Activated naive CD8-positive, alpha-beta T cell treated with anti-CD3 and anti-CD28 coated beads, Interleukin-2, amount 10 ng/mL, durations not matched to agents 7 days and 5 days (primary cell): ENCODE data around the gene NPBWR2. TPM values are rescaled to one million over a fixed set of nuclear protein-coding genes. Genes with fewer than 3 reads are reported as not detected.

Experiments used
- ATAC-seq: fragments of 150-1000 bp; cut with Tn5 transposase; one replicate; pipeline ENCODE4 v1.10.0; 2021; ENCODE audit warnings: low read depth, moderate library complexity
- POLR2A ChIA-PET: fragments of 350-600 bp; sonication (Branson Sonifier 250); formaldehyde crosslinking; loops from one replicate; lab custom pipeline; 2021; ENCODE audit warnings: antibody characterized with exemption; lab: Charles Lee
- DNase-seq: peaks from one replicate; pipeline ENCODE4 v3.0.0; 2021
- H3K27ac Mint-ChIP-seq: one replicate; pipeline ENCODE4 v1.8.0; 2022; ENCODE audit warnings: mild to moderate bottlenecking, mixed read lengths
- H3K27me3 Mint-ChIP-seq: one replicate; pipeline ENCODE4 v1.8.0; 2022; ENCODE audit warnings: mild to moderate bottlenecking, moderate library complexity, mixed read lengths
- H3K36me3 Mint-ChIP-seq: one replicate; pipeline ENCODE4 v1.8.0; 2021; ENCODE audit warnings: mild to moderate bottlenecking, mixed read lengths
- H3K4me1 Mint-ChIP-seq: one replicate; pipeline ENCODE4 v1.8.0; 2021; ENCODE audit warnings: mixed read lengths
- H3K4me3 Mint-ChIP-seq: one replicate; pipeline ENCODE4 v1.8.0; 2022; ENCODE audit warnings: mild to moderate bottlenecking, moderate library complexity, mixed read lengths
- H3K9me3 Mint-ChIP-seq: one replicate; pipeline ENCODE4 v1.8.0; 2021; ENCODE audit warnings: mixed read lengths
- total RNA-seq, 2 experiments: library from RNA; stranded (reverse); gene quantifications; one replicate each; pipeline ENCODE4 v1.2.3, GENCODE V29; 2021

Gene NPBWR2
- total RNA-seq, 2 experiments from 2014 or later = not detected

- POLR2A ChIA-PET = no interaction called here
- Mint-ChIP-seq H3K4me1 (no peaks in the 10 kb centered on the region), H3K27ac (no peak overlapping the region), H3K36me3 (no peaks in the 10 kb centered on the region), H3K9me3 (peaks cover 15% of the 10 kb centered on the region), H3K4me3 (no peak overlapping the region), H3K27me3 (no peaks in the 10 kb centered on the region)
- DNase-seq = no peak
- ATAC-seq = no peak
Observed at GRCh38 chr20:64148581-64148980, 41.2 kb upstream of the NPBWR2 start.

- no peaks in the 10 kb centered on the region for H3K4me1 Mint-ChIP-seq
- no peak overlapping the region for H3K4me3 Mint-ChIP-seq
- H3K27me3 Mint-ChIP-seq = no peaks in the 10 kb centered on the region
- no peaks in the 10 kb centered on the region for H3K36me3 Mint-ChIP-seq
- POLR2A ChIA-PET = no interaction called here
- peaks cover 15% of the 10 kb centered on the region for H3K9me3 Mint-ChIP-seq
- H3K27ac Mint-ChIP-seq = no peak overlapping the region
- DNase-seq (no peak), ATAC-seq (no peak)
Observed at GRCh38 chr20:64146936-64147477, 39.6 kb upstream of the NPBWR2 start.

GRCh38 chr20:64146301-64146935, 39.1 kb upstream of the NPBWR2 start:
- no peak for DNase-seq
- POLR2A ChIA-PET = no interaction called here
- Mint-ChIP-seq H3K27ac (no peak overlapping the region), H3K9me3 (peaks cover 15% of the 10 kb centered on the region), H3K4me1 (no peaks in the 10 kb centered on the region), H3K36me3 (no peaks in the 10 kb centered on the region), H3K27me3 (no peaks in the 10 kb centered on the region), H3K4me3 (no peak overlapping the region)
- no peak for ATAC-seq

GRCh38 chr20:64145458-64146300, 38.3 kb upstream of the NPBWR2 start:
- no peaks in the 10 kb centered on the region for H3K27me3 Mint-ChIP-seq
- POLR2A ChIA-PET = no interaction called here

GRCh38 chr20:64144144-64144912, 37.0 kb upstream of the NPBWR2 start:
- H3K9me3 Mint-ChIP-seq = peaks cover 14% of the 10 kb centered on the region
- H3K4me1 Mint-ChIP-seq = no peaks in the 10 kb centered on the region
- H3K36me3 Mint-ChIP-seq = no peaks in the 10 kb centered on the region
- POLR2A ChIA-PET = no interaction called here
- no peak overlapping the region for H3K4me3 Mint-ChIP-seq
- H3K27me3 Mint-ChIP-seq = no peaks in the 10 kb centered on the region
- DNase-seq (no peak), ATAC-seq (no peak)
- H3K27ac Mint-ChIP-seq = no peak overlapping the region

More at GRCh38 chr20:64145458-64146300, 38.3 kb upstream of the NPBWR2 start:
- no peak for ATAC-seq
- Mint-ChIP-seq H3K36me3 (no peaks in the 10 kb centered on the region), H3K4me1 (no peaks in the 10 kb centered on the region), H3K27ac (no peak overlapping the region), H3K9me3 (peaks cover 15% of the 10 kb centered on the region), H3K4me3 (no peak overlapping the region)
- DNase-seq = no peak

- DNase-seq (no peak), ATAC-seq (no peak)
- Mint-ChIP-seq H3K9me3 (peaks cover 14% of the 10 kb centered on the region), H3K36me3 (no peaks in the 10 kb centered on the region), H3K4me1 (no peaks in the 10 kb centered on the region), H3K4me3 (no peak overlapping the region), H3K27ac (no peak overlapping the region), H3K27me3 (no peaks in the 10 kb centered on the region)
- POLR2A ChIA-PET = no interaction called here
Observed at GRCh38 chr20:64143018-64143801, 35.8 kb upstream of the NPBWR2 start.

- Mint-ChIP-seq H3K9me3 (peaks cover 14% of the 10 kb centered on the region), H3K27ac (no peak overlapping the region), H3K4me3 (no peak overlapping the region), H3K4me1 (no peaks in the 10 kb centered on the region), H3K27me3 (no peaks in the 10 kb centered on the region), H3K36me3 (no peaks in the 10 kb centered on the region)
- DNase-seq (no peak), ATAC-seq (no peak)
- POLR2A ChIA-PET = no interaction called here
Observed at GRCh38 chr20:64142590-64142989, 35.2 kb upstream of the NPBWR2 start.

- POLR2A ChIA-PET = no interaction called here
- ATAC-seq = no peak
- no peak overlapping the region for H3K27ac Mint-ChIP-seq
- H3K27me3 Mint-ChIP-seq = no peaks in the 10 kb centered on the region
- DNase-seq = no peak
- no peaks in the 10 kb centered on the region for H3K4me1 Mint-ChIP-seq
- H3K4me3 Mint-ChIP-seq = no peak overlapping the region
- no peaks in the 10 kb centered on the region for H3K36me3 Mint-ChIP-seq
- H3K9me3 Mint-ChIP-seq = peaks cover 14% of the 10 kb centered on the region
Observed at GRCh38 chr20:64140956-64141355, 33.6 kb upstream of the NPBWR2 start.

- H3K4me3 Mint-ChIP-seq = no peak overlapping the region
- H3K27ac Mint-ChIP-seq = no peak overlapping the region
- no peaks in the 10 kb centered on the region for H3K36me3 Mint-ChIP-seq
- no peaks in the 10 kb centered on the region for H3K27me3 Mint-ChIP-seq
- no peaks in the 10 kb centered on the region for H3K4me1 Mint-ChIP-seq
- H3K9me3 Mint-ChIP-seq = peaks cover 14% of the 10 kb centered on the region
- POLR2A ChIA-PET = no interaction called here
- ATAC-seq (no peak), DNase-seq (peak; percentile 10)
Observed at GRCh38 chr20:64140061-64140931, 32.9 kb upstream of the NPBWR2 start.

GRCh38 chr20:64139199-64140060, 32.1 kb upstream of the NPBWR2 start:
- Mint-ChIP-seq H3K27ac (no peak overlapping the region), H3K27me3 (no peaks in the 10 kb centered on the region), H3K36me3 (no peaks in the 10 kb centered on the region), H3K9me3 (peaks cover 8% of the 10 kb centered on the region), H3K4me3 (no peak overlapping the region), H3K4me1 (no peaks in the 10 kb centered on the region)
- DNase-seq (peak; percentile 13), ATAC-seq (no peak)
- POLR2A ChIA-PET = no interaction called here

GRCh38 chr20:64138276-64138815, 31.0 kb upstream of the NPBWR2 start:
- Mint-ChIP-seq H3K4me3 (no peak overlapping the region), H3K9me3 (no peaks in the 10 kb centered on the region), H3K27ac (no peak overlapping the region), H3K36me3 (no peaks in the 10 kb centered on the region), H3K27me3 (no peaks in the 10 kb centered on the region), H3K4me1 (no peaks in the 10 kb centered on the region)
- ATAC-seq = no peak
- POLR2A ChIA-PET = no interaction called here
- no peak for DNase-seq
